GM18511 (cell line): ENCODE data around the gene APC2.
"Not testable (repeated sequence)": the region's sequence is repeated elsewhere in the genome, so short reads cannot be mapped to it uniquely, and the experiment has no call there.

ENCODE experiments used
- ATAC-seq: cut with Tn5 transposase; IDR thresholded peaks from one replicate; pipeline ENCODE4 v1.9.1; 2021; ENCODE audit warnings: mild to moderate bottlenecking, moderate library complexity; ENCODE audit not compliant: unreplicated experiment

Gene APC2

GRCh38 chr19:1427221-1427920 lies 22.6 kb upstream of the APC2 start:
- no peak for ATAC-seq

DNA sequence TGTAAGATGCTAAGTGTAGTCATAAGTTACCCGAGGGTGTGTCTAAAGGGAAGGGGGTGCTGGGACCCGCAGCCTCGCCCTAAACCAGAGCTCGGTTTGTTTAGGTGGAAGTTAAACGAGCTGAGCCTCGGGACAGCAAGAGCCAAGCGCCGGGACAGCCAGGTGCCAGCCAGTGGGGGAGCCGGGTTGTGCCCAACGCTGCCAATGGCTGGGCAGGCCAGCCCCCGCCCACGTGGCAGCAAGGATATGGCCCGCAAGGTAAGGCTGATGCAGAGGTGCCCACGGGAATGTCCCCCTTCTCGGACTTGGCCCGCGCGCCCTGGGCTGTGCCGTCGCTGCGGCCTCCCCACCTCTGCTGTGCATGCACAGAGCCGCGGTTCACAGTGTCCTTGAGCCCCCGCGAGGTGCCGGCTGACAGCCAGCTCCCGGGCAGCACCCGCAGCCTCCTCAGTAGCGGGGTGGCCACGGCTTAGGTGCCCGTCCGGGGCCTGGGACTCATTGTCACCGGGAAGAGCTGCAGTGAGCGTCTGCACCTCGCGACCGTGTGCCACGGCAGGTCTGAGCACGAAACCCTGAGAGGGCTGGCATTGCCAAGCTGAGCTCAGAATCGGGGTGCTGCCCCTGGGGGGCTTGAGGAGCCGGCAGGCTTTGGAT lies 21.1 kb upstream of the APC2 start:
- no peak for ATAC-seq

DNA sequence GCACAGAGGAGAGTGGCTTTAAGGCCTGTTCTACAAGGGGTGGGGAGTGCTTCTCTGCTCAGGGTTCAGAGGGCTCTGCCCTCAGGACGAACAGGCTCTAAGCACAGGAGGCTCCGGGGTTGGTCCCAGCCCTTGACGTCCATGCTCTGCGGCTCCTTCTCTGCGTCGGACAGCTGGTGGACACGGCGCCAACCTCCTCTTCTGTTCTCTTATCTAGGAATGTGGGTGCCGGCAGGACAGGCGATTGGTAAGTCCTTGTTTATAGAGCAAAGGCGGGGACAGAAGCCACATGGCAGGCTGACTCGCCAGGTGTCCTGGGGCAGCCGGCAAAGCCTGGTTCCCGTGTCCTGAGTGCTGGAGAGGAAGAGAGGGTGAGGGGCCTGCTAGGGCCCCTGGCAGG lies 20.2 kb upstream of the APC2 start:
- ATAC-seq = no peak

- no peak for ATAC-seq
Observed at GRCh38 chr19:1430246-1430645, 19.7 kb upstream of the APC2 start.

GRCh38 chr19:1431759-1432506 lies 18.0 kb upstream of the APC2 start:
- no peak for ATAC-seq

DNA sequence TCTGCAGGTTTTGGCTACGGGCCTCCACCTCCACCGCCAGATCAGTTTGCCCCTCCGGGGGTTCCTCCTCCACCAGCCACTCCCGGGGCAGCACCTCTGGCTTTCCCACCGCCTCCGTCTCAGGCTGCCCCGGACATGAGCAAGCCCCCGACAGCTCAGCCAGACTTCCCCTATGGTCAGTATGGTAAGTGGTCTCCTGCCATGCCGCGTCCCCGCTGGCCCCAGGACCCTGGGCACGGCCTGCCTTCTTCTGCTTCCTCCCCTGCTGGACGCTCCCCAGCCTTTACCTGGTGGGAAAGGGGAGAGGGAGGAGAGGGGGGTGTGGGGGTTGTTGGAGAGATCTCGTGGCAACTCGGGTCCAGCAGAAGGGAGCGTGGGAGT lies 17.4 kb upstream of the APC2 start:
- no peak for ATAC-seq

- no peak for ATAC-seq
Observed at GRCh38 chr19:1433119-1434039, 16.5 kb upstream of the APC2 start.

GRCh38 chr19:1434040-1434366 lies 15.9 kb upstream of the APC2 start:
- no peak for ATAC-seq

- ATAC-seq = no peak
Observed at GRCh38 chr19:1434577-1435060, 15.3 kb upstream of the APC2 start.

DNA sequence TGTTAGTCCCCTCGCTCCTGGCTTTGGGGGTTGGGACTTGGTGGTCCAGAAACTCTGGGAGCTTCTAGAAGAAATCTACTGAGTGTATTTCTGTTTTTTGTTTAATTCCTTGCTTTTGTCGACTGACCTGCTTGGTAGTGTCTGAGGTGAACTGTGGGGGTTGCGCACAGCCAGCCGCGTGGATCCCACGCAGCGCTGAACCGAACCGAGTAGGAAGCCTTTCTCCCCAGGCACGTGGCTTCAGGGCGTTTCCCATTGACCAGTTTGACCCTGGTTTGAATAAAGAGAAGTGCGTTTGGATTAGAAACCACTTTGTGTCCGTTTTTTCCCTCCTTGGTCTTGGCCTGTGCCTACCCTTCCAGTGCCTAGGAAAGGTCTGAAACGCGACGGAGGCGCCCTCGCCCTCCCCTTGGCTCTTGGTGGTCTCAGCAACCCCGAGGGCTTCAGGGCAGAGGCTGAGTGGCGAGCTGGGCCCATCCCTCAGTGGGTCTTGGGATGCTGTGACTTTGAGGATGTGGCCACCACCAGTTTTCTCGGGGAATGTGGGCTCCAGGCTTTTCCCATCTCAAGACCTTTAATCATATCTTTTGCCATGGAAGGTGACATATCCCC lies 14.4 kb upstream of the APC2 start:
- no peak for ATAC-seq

- no peak for ATAC-seq
Observed at GRCh38 chr19:1437609-1438008, 12.3 kb upstream of the APC2 start.

GRCh38 chr19:1438035-1438932 lies 11.6 kb upstream of the APC2 start, which contains the start of gene RPS15:
Gene RPS15 (plus strand): TSS chr19:1438396. CDS start chr19:1438426, 30 bp downstream.
- peak; percentile 92 for ATAC-seq

DNA sequence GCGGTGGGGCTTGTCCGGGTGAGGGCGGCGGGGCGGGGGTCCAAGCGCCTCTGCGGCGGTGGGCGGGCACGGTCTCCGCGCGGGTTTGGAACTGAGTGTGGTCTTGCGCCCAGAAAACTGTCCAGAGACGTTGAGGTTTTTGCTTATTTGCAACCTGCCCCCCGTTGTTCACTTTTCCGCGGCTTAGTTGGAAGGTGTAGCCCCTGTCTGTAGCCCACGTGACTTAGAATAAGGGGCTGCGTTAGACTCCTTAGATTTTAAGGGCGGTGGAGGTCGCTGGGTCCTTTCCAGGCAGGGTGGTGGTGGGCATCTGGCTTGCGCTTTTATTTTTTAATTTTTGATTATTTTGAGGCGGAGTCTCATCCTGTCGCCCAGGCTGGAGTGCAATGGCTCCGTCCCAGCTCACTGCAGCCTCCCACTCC lies 11.0 kb upstream of the APC2 start:
- ATAC-seq = no peak

- ATAC-seq = not testable (repeated sequence)
Observed at GRCh38 chr19:1439525-1440417, 10.2 kb upstream of the APC2 start.

DNA sequence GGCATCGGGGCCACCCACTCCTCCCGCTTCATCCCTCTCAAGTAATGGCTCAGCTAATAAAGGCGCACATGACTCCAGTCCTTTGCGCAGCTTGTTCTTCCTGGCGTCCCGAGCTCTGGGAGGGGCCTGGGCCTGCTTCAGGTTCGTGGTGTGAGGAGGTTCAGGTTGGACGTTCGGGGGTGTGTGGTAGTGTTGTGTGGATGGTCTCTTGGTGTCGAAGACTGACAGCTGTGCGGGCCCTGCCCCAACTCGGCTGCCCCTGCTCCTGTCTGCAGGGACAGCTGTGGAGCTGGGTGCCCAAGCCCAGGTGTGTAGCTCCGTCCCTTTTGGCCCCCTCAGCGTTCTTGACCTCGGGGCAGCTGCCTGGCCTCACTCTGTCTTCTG lies 9.5 kb upstream of the APC2 start:
- ATAC-seq = no peak

DNA sequence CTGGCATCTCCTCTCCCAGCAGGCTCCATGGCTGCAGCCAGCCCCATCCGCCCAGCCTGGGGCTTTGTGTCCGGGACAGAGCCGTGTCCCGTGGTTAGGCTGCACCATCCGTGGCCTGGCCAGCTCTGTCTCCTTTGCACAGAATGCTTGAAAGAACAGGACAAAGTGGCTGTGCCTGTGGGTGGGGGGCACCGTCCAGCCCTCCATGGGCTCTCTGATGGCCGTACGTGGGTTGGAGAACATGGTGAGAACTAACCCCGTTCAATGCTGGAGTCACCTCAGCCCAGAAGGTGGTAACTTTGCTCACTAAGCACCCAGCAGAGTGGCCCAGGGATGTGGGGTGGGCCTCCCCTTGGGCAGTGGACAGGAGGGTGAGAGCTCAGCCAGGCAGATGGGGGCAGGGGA lies 8.9 kb upstream of the APC2 start:
- no peak for ATAC-seq

DNA sequence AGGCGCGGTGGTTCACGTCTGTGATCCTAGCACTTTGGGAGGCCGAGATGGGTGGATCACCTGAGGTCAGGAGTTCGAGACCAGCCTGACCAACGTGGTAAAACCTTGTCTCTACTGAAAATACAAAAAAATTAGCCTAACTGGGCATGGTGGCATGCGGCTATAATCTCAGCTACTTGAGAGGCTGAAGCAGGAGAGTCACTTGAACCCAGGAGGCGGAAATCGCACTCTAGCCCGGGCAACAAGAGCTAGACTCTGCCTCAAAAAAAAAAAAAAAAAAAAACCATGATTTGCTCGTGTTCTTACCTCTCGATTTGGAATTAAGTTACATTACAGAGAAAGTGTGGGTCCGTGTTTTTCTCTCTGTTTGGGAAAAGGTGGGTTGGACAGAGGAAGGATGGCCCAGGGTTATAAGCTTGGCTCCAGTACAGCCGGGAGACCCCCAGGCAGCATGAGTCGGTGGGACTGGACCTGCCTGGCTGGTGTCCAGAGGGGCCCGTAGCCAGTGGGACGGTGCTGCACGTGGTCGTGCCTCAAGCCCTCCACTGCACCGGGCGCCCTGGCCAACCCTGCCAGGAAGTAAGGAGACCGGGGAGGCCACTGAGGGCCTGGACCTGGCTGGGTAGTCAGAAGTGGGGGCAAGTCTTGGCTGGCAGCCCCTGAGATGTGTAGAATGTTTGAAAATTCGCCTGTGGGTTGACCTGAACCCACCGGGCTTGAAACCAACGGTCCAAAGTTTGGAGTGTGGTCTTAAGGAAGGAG lies 8.1 kb upstream of the APC2 start:
- no peak for ATAC-seq
